ENCODE data around the gene ATP6V1F.

DNA sequence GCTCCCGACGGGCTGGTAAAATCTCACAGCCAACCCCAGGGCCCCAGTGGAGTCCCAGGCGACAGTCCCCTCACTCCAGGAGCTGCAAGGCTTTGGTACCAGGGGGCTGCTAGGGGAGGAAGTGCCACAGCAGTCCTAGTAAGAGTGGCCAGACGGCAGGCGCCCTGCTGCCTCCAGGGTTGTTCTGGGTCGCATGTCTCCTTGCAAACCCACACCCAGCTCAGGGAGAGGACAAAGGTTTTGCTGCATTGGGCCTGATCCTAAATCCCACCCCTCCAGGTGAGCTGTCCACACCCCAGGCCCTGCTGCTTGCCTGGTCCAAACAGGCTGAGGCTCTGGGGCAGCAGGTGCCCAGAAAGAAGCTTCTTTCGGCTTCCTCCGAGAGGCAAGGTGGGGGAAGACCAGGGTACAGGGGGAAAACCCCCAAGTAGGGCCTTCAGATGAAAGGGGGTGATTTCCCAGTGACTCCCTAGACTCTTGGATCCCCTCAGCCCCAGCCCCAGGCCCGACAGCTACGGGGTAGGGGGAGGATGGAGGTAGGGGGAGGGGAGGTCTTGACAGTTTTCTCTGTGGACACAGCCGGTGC lies 52.0 kb downstream of the ATP6V1F start:
- TF ChIP-seq, protein P1, sequence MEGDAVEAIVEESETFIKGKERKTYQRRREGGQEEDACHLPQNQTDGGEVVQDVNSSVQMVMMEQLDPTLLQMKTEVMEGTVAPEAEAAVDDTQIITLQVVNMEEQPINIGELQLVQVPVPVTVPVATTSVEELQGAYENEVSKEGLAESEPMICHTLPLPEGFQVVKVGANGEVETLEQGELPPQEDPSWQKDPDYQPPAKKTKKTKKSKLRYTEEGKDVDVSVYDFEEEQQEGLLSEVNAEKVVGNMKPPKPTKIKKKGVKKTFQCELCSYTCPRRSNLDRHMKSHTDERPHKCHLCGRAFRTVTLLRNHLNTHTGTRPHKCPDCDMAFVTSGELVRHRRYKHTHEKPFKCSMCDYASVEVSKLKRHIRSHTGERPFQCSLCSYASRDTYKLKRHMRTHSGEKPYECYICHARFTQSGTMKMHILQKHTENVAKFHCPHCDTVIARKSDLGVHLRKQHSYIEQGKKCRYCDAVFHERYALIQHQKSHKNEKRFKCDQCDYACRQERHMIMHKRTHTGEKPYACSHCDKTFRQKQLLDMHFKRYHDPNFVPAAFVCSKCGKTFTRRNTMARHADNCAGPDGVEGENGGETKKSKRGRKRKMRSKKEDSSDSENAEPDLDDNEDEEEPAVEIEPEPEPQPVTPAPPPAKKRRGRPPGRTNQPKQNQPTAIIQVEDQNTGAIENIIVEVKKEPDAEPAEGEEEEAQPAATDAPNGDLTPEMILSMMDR (IDR thresholded peaks at IDR 0.05; ENCODE audit: low read depth, low read length, poor library complexity, severe bottlenecking) = no peak
- peak; percentile 82; the same call in 1 of the 2 replicates for TF ChIP-seq EZH2phosphoT487 (IDR thresholded peaks at IDR 0.05; ENCODE audit: borderline replicate concordance, low read length)
